WTC11 (cell line): ENCODE results near the gene TOB2. TPM values are rescaled to one million over a fixed set of nuclear protein-coding genes. Genes with fewer than 3 reads are reported as not detected.
A peak's percentile ranks its signal among the peaks of the same experiment; 100 is the strongest.

Source experiments
- ATAC-seq: fragments of 200-7000 bp; cut with Tn5 transposase; 2 replicates; pipeline ENCODE4 v1.10.0; 2021; ENCODE audit warnings: mild to moderate bottlenecking, moderate library complexity
- CTCF ChIA-PET: fragments of 300-600 bp; sonication (Branson Sonifier 250); formaldehyde crosslinking; loops from one replicate; lab custom pipeline; 2021; ENCODE audit warnings: antibody characterized with exemption; lab: Charles Lee
- POLR2A ChIA-PET: fragments of 350-600 bp; sonication (Branson Sonifier 250); formaldehyde crosslinking; loops from one replicate; lab custom pipeline; 2021; ENCODE audit warnings: antibody characterized with exemption; lab: Charles Lee
- DNase-seq: peaks from one replicate; pipeline ENCODE4 v3.0.0; 2021; ENCODE audit warnings: low spot score
- H3K27ac Mint-ChIP-seq: 2 replicates; pipeline ENCODE4 v1.8.0; 2021; ENCODE audit warnings: mixed read lengths
- H3K27me3 Mint-ChIP-seq: 2 replicates; pipeline ENCODE4 v1.8.0; 2021; ENCODE audit warnings: low read depth, mild to moderate bottlenecking, moderate library complexity, mixed read lengths
- H3K36me3 Mint-ChIP-seq: 2 replicates; pipeline ENCODE4 v1.8.0; 2021; ENCODE audit warnings: mixed read lengths
- H3K4me1 Mint-ChIP-seq: 2 replicates; pipeline ENCODE4 v1.8.0; 2022; ENCODE audit warnings: mixed read lengths
- H3K4me3 Mint-ChIP-seq: 2 replicates; pipeline ENCODE4 v1.8.0; 2021; ENCODE audit warnings: mild to moderate bottlenecking, moderate library complexity, mixed read lengths
- H3K9me3 Mint-ChIP-seq: 2 replicates; pipeline ENCODE4 v1.8.0; 2021; ENCODE audit warnings: mixed read lengths
- ARID4B ChIP-seq: sonication (generic); formaldehyde crosslinking; IDR thresholded peaks from 2 replicates; pipeline ENCODE4 v1.8.0; 2023; ENCODE audit warnings: missing genetic modification reagents, mild to moderate bottlenecking, borderline replicate concordance
- E2F1 ChIP-seq: sonication (generic); formaldehyde crosslinking; IDR thresholded peaks from 2 replicates; pipeline ENCODE4 v1.8.0; 2022; ENCODE audit warnings: mild to moderate bottlenecking, missing genetic modification reagents
- JAZF1 ChIP-seq: fragments of 250-450 bp; sonication (Bioruptor Pico); IDR thresholded peaks from 2 replicates; pipeline ENCODE4 v1.9.0; 2021; ENCODE audit warnings: moderate library complexity, mild to moderate bottlenecking, inconsistent platforms
- JUN ChIP-seq: sonication (generic); formaldehyde crosslinking; IDR thresholded peaks from 2 replicates; pipeline ENCODE4 v1.8.0; 2023; ENCODE audit warnings: mild to moderate bottlenecking, missing genetic modification reagents
- MYBL2 ChIP-seq: sonication (generic); formaldehyde crosslinking; IDR thresholded peaks from 2 replicates; pipeline ENCODE4 v1.8.1; 2023; ENCODE audit warnings: mild to moderate bottlenecking, moderate library complexity, missing genetic modification reagents
- NFATC4 ChIP-seq: fragments of 250-450 bp; sonication (Bioruptor Pico); IDR thresholded peaks from 2 replicates; pipeline ENCODE4 v1.9.0; 2021; ENCODE audit warnings: mild to moderate bottlenecking
- PRRX2 ChIP-seq: fragments of 250-450 bp; sonication (Bioruptor Pico); IDR thresholded peaks from 2 replicates; pipeline ENCODE4 v1.8.0; 2021; ENCODE audit warnings: mild to moderate bottlenecking
- RELA ChIP-seq: sonication (generic); formaldehyde crosslinking; IDR thresholded peaks from 2 replicates; pipeline ENCODE4 v1.8.1; 2022; ENCODE audit warnings: missing genetic modification reagents, mild to moderate bottlenecking, borderline replicate concordance
- RORB ChIP-seq: fragments of 250-450 bp; sonication (Bioruptor Pico); IDR thresholded peaks from 2 replicates; pipeline ENCODE4 v1.9.0; 2021; ENCODE audit warnings: mild to moderate bottlenecking
- SMAD4 ChIP-seq: sonication (generic); formaldehyde crosslinking; IDR thresholded peaks from 2 replicates; pipeline ENCODE4 v1.8.0; 2022; ENCODE audit warnings: mild to moderate bottlenecking, missing genetic modification reagents
- SP1 ChIP-seq: sonication (generic); formaldehyde crosslinking; conservative IDR thresholded peaks from 2 replicates; pipeline ENCODE4 v1.8.1; 2022; ENCODE audit warnings: missing genetic modification reagents
- ZNF232 ChIP-seq: sonication (generic); formaldehyde crosslinking; IDR thresholded peaks from 2 replicates; pipeline ENCODE4 v1.8.0; 2022; ENCODE audit warnings: mild to moderate bottlenecking, missing genetic modification reagents
- ZNF396 ChIP-seq: fragments of 250-450 bp; sonication (Bioruptor Pico); IDR thresholded peaks from 2 replicates; pipeline ENCODE4 v1.8.0; 2021; ENCODE audit warnings: mild to moderate bottlenecking, moderate library complexity, borderline replicate concordance
- ZNF416 ChIP-seq: fragments of 250-450 bp; sonication (Bioruptor Pico); IDR thresholded peaks from 2 replicates; pipeline ENCODE4 v1.9.0; 2021; ENCODE audit warnings: mild to moderate bottlenecking, inconsistent platforms
- ZSCAN18 ChIP-seq: fragments of 250-450 bp; sonication (Bioruptor Pico); IDR thresholded peaks from 2 replicates; pipeline ENCODE4 v2.1.2; 2022; ENCODE audit warnings: mild to moderate bottlenecking, moderate library complexity
- total RNA-seq: library from RNA; stranded (reverse); gene quantifications from 3 replicates; pipeline ENCODE4 v1.2.3, GENCODE V29; 2021
- TF ChIP-seq, protein P1 (sequence below): fragments of 250-450 bp; sonication (Bioruptor Pico); IDR thresholded peaks from 2 replicates; pipeline ENCODE4 v1.9.0; 2021; ENCODE audit warnings: mild to moderate bottlenecking
- TF ChIP-seq, protein P2 (sequence below): sonication (generic); formaldehyde crosslinking; IDR thresholded peaks from 2 replicates; pipeline ENCODE4 v1.8.1; 2022; ENCODE audit warnings: low read depth, mild to moderate bottlenecking, moderate library complexity, missing genetic modification reagents, borderline replicate concordance

TOB2 gene
- total RNA-seq, 1 experiment from 2014 or later = 46.6 TPM

DNA sequence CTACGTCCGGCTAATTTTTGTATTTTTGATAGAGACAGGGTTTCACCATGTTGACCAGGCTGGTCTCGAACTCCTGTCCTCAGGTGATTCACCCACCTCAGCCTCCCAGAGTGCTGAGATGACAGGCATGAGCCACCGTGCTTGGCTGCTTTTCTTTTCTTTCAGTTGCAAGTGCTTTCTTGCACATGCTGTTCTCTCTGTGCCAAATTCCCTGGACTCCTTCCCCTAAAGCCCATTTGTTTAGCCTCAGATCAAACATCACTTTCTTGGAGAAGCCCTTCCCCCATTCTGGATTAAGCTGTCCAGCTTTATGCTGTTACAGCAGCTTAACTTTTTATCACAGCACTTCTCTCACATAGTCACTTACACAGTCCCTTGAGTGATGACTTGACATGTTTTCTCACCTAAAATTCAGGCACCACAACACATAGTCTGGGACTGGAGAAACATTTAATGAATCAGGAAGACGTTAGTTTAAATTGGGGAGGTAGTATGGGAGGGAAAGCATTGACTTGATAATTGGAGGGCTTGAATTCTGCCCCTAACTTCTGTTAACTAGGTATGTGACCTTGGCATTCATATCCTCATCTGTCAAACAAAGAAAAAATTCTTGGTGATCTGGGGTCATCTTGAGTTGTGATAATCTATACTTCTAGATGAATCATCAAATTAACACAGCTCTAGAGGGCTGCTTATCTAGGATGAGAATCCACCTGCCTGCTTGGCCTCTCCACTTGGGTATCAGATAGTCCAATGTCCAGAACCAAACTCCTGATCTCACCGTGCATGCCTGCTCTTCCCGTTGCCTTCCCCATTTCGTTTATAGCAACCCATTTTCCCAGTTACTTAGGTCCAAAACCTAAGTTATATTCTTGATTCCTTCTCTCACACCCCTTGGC is 40.7 kb upstream of the TOB2 start:
- no peaks in the 10 kb centered on the region for H3K9me3 Mint-ChIP-seq
- peaks cover 57% of the 10 kb centered on the region for H3K4me1 Mint-ChIP-seq
- ATAC-seq (no peak), DNase-seq (no peak)
- H3K36me3 Mint-ChIP-seq = no peaks in the 10 kb centered on the region
- H3K4me3 Mint-ChIP-seq = no peak overlapping the region
- POLR2A ChIA-PET = interaction anchor here (0.7 kb wide), 1 partner anchor 167 kb away, joined by 4 read pairs; no protein-coding TSS in a partner anchor
- H3K27ac Mint-ChIP-seq = peak overlapping the region; percentile 80
- no peaks in the 10 kb centered on the region for H3K27me3 Mint-ChIP-seq
- TF ChIP-seq, protein P1, sequence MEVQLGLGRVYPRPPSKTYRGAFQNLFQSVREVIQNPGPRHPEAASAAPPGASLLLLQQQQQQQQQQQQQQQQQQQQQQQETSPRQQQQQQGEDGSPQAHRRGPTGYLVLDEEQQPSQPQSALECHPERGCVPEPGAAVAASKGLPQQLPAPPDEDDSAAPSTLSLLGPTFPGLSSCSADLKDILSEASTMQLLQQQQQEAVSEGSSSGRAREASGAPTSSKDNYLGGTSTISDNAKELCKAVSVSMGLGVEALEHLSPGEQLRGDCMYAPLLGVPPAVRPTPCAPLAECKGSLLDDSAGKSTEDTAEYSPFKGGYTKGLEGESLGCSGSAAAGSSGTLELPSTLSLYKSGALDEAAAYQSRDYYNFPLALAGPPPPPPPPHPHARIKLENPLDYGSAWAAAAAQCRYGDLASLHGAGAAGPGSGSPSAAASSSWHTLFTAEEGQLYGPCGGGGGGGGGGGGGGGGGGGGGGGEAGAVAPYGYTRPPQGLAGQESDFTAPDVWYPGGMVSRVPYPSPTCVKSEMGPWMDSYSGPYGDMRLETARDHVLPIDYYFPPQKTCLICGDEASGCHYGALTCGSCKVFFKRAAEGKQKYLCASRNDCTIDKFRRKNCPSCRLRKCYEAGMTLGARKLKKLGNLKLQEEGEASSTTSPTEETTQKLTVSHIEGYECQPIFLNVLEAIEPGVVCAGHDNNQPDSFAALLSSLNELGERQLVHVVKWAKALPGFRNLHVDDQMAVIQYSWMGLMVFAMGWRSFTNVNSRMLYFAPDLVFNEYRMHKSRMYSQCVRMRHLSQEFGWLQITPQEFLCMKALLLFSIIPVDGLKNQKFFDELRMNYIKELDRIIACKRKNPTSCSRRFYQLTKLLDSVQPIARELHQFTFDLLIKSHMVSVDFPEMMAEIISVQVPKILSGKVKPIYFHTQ (CRISPR knock-in tag) = no peak
- no peak for TF ChIP-seq JUN (CRISPR knock-in tag)
- no peak for TF ChIP-seq SMAD4 (CRISPR knock-in tag)
- TF ChIP-seq RELA (CRISPR knock-in tag) = no peak
- no peak for TF ChIP-seq JAZF1 (CRISPR knock-in tag)
- no peak for TF ChIP-seq SP1 (CRISPR knock-in tag)
- no peak for TF ChIP-seq ZNF416 (CRISPR knock-in tag)
- TF ChIP-seq ARID4B (CRISPR knock-in tag) = no peak
- TF ChIP-seq NFATC4 (CRISPR knock-in tag) = no peak
- no peak for TF ChIP-seq MYBL2 (CRISPR knock-in tag)
- CTCF ChIA-PET = interaction anchor here (2.2 kb wide), 1 partner anchor 83 kb away, joined by 8 read pairs; no protein-coding TSS in a partner anchor

- ATAC-seq (no peak), DNase-seq (no peak)
- H3K27me3 Mint-ChIP-seq = no peaks in the 10 kb centered on the region
- CTCF ChIA-PET = no interaction called here
- peaks cover 62% of the 10 kb centered on the region for H3K4me1 Mint-ChIP-seq
- POLR2A ChIA-PET = no interaction called here
- TF ChIP-seq, protein P2, sequence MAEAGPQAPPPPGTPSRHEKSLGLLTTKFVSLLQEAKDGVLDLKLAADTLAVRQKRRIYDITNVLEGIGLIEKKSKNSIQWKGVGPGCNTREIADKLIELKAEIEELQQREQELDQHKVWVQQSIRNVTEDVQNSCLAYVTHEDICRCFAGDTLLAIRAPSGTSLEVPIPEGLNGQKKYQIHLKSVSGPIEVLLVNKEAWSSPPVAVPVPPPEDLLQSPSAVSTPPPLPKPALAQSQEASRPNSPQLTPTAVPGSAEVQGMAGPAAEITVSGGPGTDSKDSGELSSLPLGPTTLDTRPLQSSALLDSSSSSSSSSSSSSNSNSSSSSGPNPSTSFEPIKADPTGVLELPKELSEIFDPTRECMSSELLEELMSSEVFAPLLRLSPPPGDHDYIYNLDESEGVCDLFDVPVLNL (CRISPR knock-in tag) = no peak
- no peak for TF ChIP-seq ZNF396
- no peak for TF ChIP-seq RORB (CRISPR knock-in tag)
- no peak for TF ChIP-seq ZSCAN18 (CRISPR knock-in tag)
- TF ChIP-seq ZNF232 (CRISPR knock-in tag) = no peak
- TF ChIP-seq E2F1 (CRISPR knock-in tag) = no peak
- TF ChIP-seq PRRX2 (CRISPR knock-in tag) = no peak
- H3K36me3 Mint-ChIP-seq = no peaks in the 10 kb centered on the region
- H3K9me3 Mint-ChIP-seq = no peaks in the 10 kb centered on the region
- no peak overlapping the region for H3K4me3 Mint-ChIP-seq
- no peak overlapping the region for H3K27ac Mint-ChIP-seq
Observed at GRCh38 chr22:41485033-41485432, 38.4 kb upstream of the TOB2 start.
